ENCODE results near the gene ROGDI. TPM values are rescaled to one million over a fixed set of nuclear protein-coding genes. Genes with fewer than 3 reads are reported as not detected.

ROGDI gene
- total and polyA plus RNA-seq, 4 donors = 11.4 to 42.9 (median 19.3) TPM

DNA sequence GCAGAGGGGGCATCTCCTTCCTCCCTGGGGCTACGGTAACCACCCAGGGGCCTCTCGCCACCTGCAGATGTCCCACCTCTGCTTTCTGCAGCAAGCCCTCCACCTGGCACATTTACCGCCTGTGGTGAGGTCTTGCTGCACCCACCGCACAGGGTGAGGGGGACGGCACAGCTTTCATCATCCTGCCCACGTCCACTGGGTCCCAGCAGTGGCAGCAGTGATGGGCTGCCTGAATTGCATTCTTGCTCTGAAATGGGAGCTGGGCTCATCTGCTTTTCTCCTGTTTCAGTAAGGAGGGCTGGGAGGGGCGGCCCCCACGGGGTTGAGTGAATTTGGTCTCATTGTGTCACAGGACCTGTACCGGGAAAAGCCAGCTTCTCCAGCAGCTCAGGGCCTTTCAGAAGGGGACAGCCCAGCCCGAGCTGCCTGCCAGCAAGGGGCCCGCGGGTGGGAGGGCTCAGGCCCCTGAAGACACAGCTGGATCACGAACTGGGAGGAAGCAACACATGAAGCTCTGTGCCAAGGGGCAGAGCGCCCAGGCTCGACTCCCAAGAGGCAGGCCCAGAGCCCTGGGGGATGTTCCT is 55.4 kb downstream of the ROGDI start:
- no peaks in the 10 kb centered on the region for H3K27me3 ChIP-seq (ENCODE audit: control insufficient read depth in 1 of 2, insufficient read depth in 2 of 2, low read length in 1 of 2)
- no peak overlapping the region for H3K27ac ChIP-seq (ENCODE audit: low read depth in 1 of 2, low read length in 2 of 2)
- 27 to 30% methylated on average over 15 of the region's 15 CpGs for WGBS, 2 donors
- DNase-seq = peak in 1 of 2 donors; percentile 57
- intact Hi-C loops (cut with DNase I) = no loop called here
- no peaks in the 10 kb centered on the region for H3K36me3 ChIP-seq (ENCODE audit: control insufficient read depth in 1 of 2, insufficient read depth in 2 of 2, low read length in 1 of 2)
- no peak overlapping the region for H3K4me3 ChIP-seq (ENCODE audit: low read length in 2 of 2)
- H3K4me1 ChIP-seq (ENCODE audit: control insufficient read depth in 1 of 2, insufficient read depth in 2 of 2, low read length in 2 of 2) = no peaks in the 10 kb centered on the region
- ATAC-seq (ENCODE audit: low FRiP score) = no peak
- H3K9me3 ChIP-seq (ENCODE audit: control insufficient read depth, low read length) = no peaks in the 10 kb centered on the region

Other genes with a start within 250 kb of the ROGDI start
- under 1 TPM; 0.13 to 0.24 TPM for gene C16orf96, start 246.3 kb downstream of the ROGDI start, total RNA-seq
- not detected for gene C16orf96, start 246.3 kb downstream of the ROGDI start, polyA plus RNA-seq
- 10 to 100 TPM; 20.4 to 21.2 TPM for gene UBALD1, start 187.7 kb downstream of the ROGDI start, total RNA-seq
- gene UBALD1, start 187.7 kb downstream of the ROGDI start, polyA plus RNA-seq = 10 to 100 TPM; 11.1 to 32.3 TPM
- 10 to 100 TPM; 64.3 to 77.7 TPM for gene MGRN1, start 177.8 kb downstream of the ROGDI start, total RNA-seq
- 10 to 100 TPM; 15.4 to 21.5 TPM for gene MGRN1, start 177.8 kb downstream of the ROGDI start, polyA plus RNA-seq
- gene NUDT16L1, start 109.1 kb downstream of the ROGDI start, total RNA-seq = 10 to 100 TPM; 11.1 to 16.2 TPM
- 10 to 100 TPM; 25.2 to 28.3 TPM for gene NUDT16L1, start 109.1 kb downstream of the ROGDI start, polyA plus RNA-seq
- gene ANKS3, start 68.4 kb downstream of the ROGDI start, total RNA-seq = 10 to 100 TPM; 21.7 to 36.7 TPM
- 10 to 100 TPM in 1 of 2 donors, 1 to 10 TPM in 1; 6.3 to 79.5 TPM for gene ANKS3, start 68.4 kb downstream of the ROGDI start, polyA plus RNA-seq
- gene DNAAF8, start 68.1 kb downstream of the ROGDI start, total RNA-seq = under 1 TPM in 1 of 2 donors, not detected in 1; 0.24 TPM
- under 1 TPM in 1 of 2 donors, not detected in 1; 0.49 TPM for gene DNAAF8, start 68.1 kb downstream of the ROGDI start, polyA plus RNA-seq
- gene ZNF500, start 35.5 kb downstream of the ROGDI start, total RNA-seq = 10 to 100 TPM; 13.0 to 17.0 TPM
- 10 to 100 TPM in 1 of 2 donors, 1 to 10 TPM in 1; 1.9 to 13.0 TPM for gene ZNF500, start 35.5 kb downstream of the ROGDI start, polyA plus RNA-seq
- not detected for gene SEPTIN12, start 14.3 kb downstream of the ROGDI start, total RNA-seq
- gene SEPTIN12, start 14.3 kb downstream of the ROGDI start, polyA plus RNA-seq = not detected
- not detected for gene SMIM22, start 7.3 kb downstream of the ROGDI start, total RNA-seq
- 10 to 100 TPM in 1 of 2 donors, under 1 TPM in 1; 0.51 to 97.9 TPM for gene SMIM22, start 7.3 kb downstream of the ROGDI start, polyA plus RNA-seq
- 10 to 100 TPM; 70.2 to 73.2 TPM for gene GLYR1, start 44.7 kb upstream of the ROGDI start, total RNA-seq
- gene GLYR1, start 44.7 kb upstream of the ROGDI start, polyA plus RNA-seq = 10 to 100 TPM; 33.3 to 47.7 TPM
- gene UBN1, start 44.8 kb upstream of the ROGDI start, total RNA-seq = 10 to 100 TPM; 23.0 to 33.2 TPM
- 1 to 10 TPM; 7.8 to 8.1 TPM for gene UBN1, start 44.8 kb upstream of the ROGDI start, polyA plus RNA-seq
- 10 to 100 TPM; 11.9 to 22.9 TPM for gene PPL, start 134.5 kb upstream of the ROGDI start, total RNA-seq
- gene PPL, start 134.5 kb upstream of the ROGDI start, polyA plus RNA-seq = 10 to 100 TPM in 1 of 2 donors, 1 to 10 TPM in 1; 5.9 to 23.9 TPM
- under 1 TPM; 0.29 to 0.90 TPM for gene SEC14L5, start 155.7 kb upstream of the ROGDI start, total RNA-seq
- under 1 TPM in 1 of 2 donors, not detected in 1; 0.26 TPM for gene SEC14L5, start 155.7 kb upstream of the ROGDI start, polyA plus RNA-seq
- gene NAGPA, start 231.3 kb upstream of the ROGDI start, total RNA-seq = 10 to 100 TPM in 1 of 2 donors, 1 to 10 TPM in 1; 5.4 to 10.9 TPM
- gene NAGPA, start 231.3 kb upstream of the ROGDI start, polyA plus RNA-seq = 1 to 10 TPM; 4.0 to 9.7 TPM

Data from aorta (tissue), 5 donors.